ENCODE measurements around the gene FIS1.

DNA sequence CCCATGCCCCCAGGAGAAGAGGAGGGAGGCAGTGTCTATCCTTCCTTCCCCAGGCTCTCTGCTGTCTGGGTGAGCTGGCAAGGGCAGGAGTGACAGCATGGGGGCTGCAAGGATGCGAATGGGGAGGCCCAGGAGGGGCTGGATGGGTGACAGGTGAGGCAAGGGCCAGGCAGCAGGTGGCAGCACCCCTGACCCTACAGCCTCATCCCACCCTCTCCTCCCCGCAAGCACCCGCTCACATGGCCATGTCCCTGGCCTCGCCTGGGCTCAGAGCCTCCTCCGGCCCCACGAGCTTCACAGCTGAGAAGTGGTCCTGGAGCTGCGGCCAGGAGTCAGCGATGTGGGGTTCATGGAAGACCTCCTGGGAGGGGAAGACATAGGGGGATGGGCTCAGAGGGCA lies 32.9 kb downstream of the FIS1 start:
- TF ChIP-seq, protein P1, sequence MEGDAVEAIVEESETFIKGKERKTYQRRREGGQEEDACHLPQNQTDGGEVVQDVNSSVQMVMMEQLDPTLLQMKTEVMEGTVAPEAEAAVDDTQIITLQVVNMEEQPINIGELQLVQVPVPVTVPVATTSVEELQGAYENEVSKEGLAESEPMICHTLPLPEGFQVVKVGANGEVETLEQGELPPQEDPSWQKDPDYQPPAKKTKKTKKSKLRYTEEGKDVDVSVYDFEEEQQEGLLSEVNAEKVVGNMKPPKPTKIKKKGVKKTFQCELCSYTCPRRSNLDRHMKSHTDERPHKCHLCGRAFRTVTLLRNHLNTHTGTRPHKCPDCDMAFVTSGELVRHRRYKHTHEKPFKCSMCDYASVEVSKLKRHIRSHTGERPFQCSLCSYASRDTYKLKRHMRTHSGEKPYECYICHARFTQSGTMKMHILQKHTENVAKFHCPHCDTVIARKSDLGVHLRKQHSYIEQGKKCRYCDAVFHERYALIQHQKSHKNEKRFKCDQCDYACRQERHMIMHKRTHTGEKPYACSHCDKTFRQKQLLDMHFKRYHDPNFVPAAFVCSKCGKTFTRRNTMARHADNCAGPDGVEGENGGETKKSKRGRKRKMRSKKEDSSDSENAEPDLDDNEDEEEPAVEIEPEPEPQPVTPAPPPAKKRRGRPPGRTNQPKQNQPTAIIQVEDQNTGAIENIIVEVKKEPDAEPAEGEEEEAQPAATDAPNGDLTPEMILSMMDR (IDR thresholded peaks at IDR 0.05): no peak
- TF ChIP-seq POLR2A (IDR thresholded peaks at IDR 0.05) (no peak), EP300 (IDR thresholded peaks at IDR 0.05) (no peak)
